SU-DHL-6 (cell line): ENCODE results near the gene CKAP2L.

Source experiments
- H2AFZ ChIP-seq: fragments of 200-600 bp; sonication (generic); 2 replicates; pipeline ENCODE4 v1.6.1; 2014; ENCODE audit warnings: low read depth, mild to moderate bottlenecking, moderate library complexity, mixed read lengths, antibody characterized with exemption, low read length; ENCODE audit not compliant: severe bottlenecking
- H3F3A ChIP-seq: fragments of 200-600 bp; shearing (Covaris generic); 2 replicates; pipeline ENCODE4 v1.6.0; 2016; ENCODE audit warnings: antibody characterized with exemption, mild to moderate bottlenecking; ENCODE audit not compliant: insufficient read depth
- H3K27ac ChIP-seq: fragments of 200-600 bp; sonication (generic); 2 replicates; pipeline ENCODE4 v1.5.1; 2016; ENCODE audit warnings: low read depth, mild to moderate bottlenecking, low read length, moderate library complexity, mixed read lengths
- H3K27me3 ChIP-seq: fragments of 200-600 bp; sonication (generic), shearing (Covaris generic); 2 replicates; pipeline ENCODE4 v1.6.0; 2014; ENCODE audit warnings: mild to moderate bottlenecking, low read length
- H3K36me3 ChIP-seq: fragments of 200-600 bp; sonication (generic); 2 replicates; pipeline ENCODE4 v1.6.1; 2014; ENCODE audit warnings: mild to moderate bottlenecking, low read length, mixed read lengths
- H3K4me2 ChIP-seq: fragments of 300-600, 200-600 bp; shearing (Covaris generic), sonication (generic); 2 replicates; pipeline ENCODE4 v1.6.0; 2014; ENCODE audit warnings: low read length, low read depth, mild to moderate bottlenecking; ENCODE audit not compliant: poor library complexity, severe bottlenecking
- H3K4me3 ChIP-seq: fragments of 200-600 bp; sonication (generic); 2 replicates; pipeline ENCODE4 v1.5.1; 2014; ENCODE audit warnings: antibody characterized with exemption, low read length, mild to moderate bottlenecking, mixed read lengths; ENCODE audit not compliant: insufficient read depth, poor library complexity, severe bottlenecking
- H3K79me2 ChIP-seq: fragments of 200-600 bp; sonication (generic); 2 replicates; pipeline ENCODE4 v1.6.1; 2014; ENCODE audit warnings: mild to moderate bottlenecking, low read length, moderate library complexity; ENCODE audit not compliant: insufficient read depth
- H3K9ac ChIP-seq: fragments of 200-600 bp; sonication (generic); 2 replicates; pipeline ENCODE4 v1.7.0; 2014; ENCODE audit warnings: mild to moderate bottlenecking, low read length
- H3K9me2 ChIP-seq: fragments of 200-600 bp; sonication (generic); replicated peaks from 2 replicates; pipeline ENCODE4 v1.6.1; 2014; ENCODE audit warnings: low read length; ENCODE audit not compliant: insufficient read depth
- H3K9me3 ChIP-seq: fragments of 200-600 bp; sonication (generic); 2 replicates; pipeline ENCODE4 v1.6.1; 2014; ENCODE audit warnings: low read length, mixed read lengths; ENCODE audit not compliant: insufficient read depth
- H4K20me1 ChIP-seq: fragments of 200-600 bp; sonication (generic); 2 replicates; pipeline ENCODE4 v1.6.1; 2014; ENCODE audit warnings: low read depth, mild to moderate bottlenecking, antibody characterized with exemption, low read length, moderate library complexity, mixed read lengths
- EZH2phosphoT487 ChIP-seq: fragments of 200-600 bp; sonication (generic), shearing (Covaris generic); conservative IDR thresholded peaks from 2 replicates; pipeline ENCODE4 v1.6.1; 2018; ENCODE audit warnings: mild to moderate bottlenecking, antibody characterized with exemption, low read length, moderate library complexity, mixed read lengths
- TF ChIP-seq, protein P1 (sequence below): fragments of 200-600 bp; sonication (generic); IDR thresholded peaks from one replicate; pipeline ENCODE4 v1.5.1; 2017; ENCODE audit warnings: antibody characterized with exemption, mild to moderate bottlenecking, low read length, moderate library complexity; ENCODE audit not compliant: insufficient read depth, poor library complexity, severe bottlenecking

Gene CKAP2L

DNA sequence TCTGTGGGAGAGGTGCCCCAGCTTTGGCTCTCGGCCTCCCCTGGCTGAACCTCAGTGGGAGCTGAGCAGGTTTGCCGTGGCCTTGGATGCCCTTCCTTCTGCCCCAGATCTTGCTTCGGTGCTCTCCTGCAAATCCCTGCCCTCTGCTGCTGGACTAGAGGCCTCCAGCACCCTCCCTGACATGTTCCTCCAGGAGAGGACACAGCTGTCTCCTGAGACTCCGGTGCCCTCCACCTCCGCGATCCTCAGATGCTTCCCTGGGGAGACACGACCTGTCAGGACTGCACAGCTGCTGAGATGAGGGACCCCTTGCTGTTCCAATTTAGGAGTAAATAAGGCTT is 50.9 kb downstream of the CKAP2L start:
- no peak overlapping the region for H3K4me3 ChIP-seq
- no peak for TF ChIP-seq EZH2phosphoT487
- TF ChIP-seq, protein P1, sequence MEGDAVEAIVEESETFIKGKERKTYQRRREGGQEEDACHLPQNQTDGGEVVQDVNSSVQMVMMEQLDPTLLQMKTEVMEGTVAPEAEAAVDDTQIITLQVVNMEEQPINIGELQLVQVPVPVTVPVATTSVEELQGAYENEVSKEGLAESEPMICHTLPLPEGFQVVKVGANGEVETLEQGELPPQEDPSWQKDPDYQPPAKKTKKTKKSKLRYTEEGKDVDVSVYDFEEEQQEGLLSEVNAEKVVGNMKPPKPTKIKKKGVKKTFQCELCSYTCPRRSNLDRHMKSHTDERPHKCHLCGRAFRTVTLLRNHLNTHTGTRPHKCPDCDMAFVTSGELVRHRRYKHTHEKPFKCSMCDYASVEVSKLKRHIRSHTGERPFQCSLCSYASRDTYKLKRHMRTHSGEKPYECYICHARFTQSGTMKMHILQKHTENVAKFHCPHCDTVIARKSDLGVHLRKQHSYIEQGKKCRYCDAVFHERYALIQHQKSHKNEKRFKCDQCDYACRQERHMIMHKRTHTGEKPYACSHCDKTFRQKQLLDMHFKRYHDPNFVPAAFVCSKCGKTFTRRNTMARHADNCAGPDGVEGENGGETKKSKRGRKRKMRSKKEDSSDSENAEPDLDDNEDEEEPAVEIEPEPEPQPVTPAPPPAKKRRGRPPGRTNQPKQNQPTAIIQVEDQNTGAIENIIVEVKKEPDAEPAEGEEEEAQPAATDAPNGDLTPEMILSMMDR = no peak
- H3K79me2 ChIP-seq = no peaks in the 10 kb centered on the region
- no peak overlapping the region for H3K4me2 ChIP-seq
- H2AFZ ChIP-seq = no peak overlapping the region
- no peaks in the 10 kb centered on the region for H3K27me3 ChIP-seq
- no peak overlapping the region for H3K27ac ChIP-seq
- H3K9ac ChIP-seq = no peak overlapping the region
- H3K9me2 ChIP-seq = no peaks in the 10 kb centered on the region
- H3K9me3 ChIP-seq = no peaks in the 10 kb centered on the region
- no peaks in the 10 kb centered on the region for H3F3A ChIP-seq
- H3K36me3 ChIP-seq = no peaks in the 10 kb centered on the region
- H4K20me1 ChIP-seq = no peaks in the 10 kb centered on the region

- Histone ChIP-seq H3K27me3 (no peaks in the 10 kb centered on the region), H3K4me3 (no peak overlapping the region), H3K9me2 (no peaks in the 10 kb centered on the region), H3K9me3 (no peaks in the 10 kb centered on the region), H3K27ac (no peak overlapping the region), H3K79me2 (no peaks in the 10 kb centered on the region), H3K36me3 (no peaks in the 10 kb centered on the region), H4K20me1 (no peaks in the 10 kb centered on the region), H3F3A (no peaks in the 10 kb centered on the region), H2AFZ (no peak overlapping the region), H3K9ac (no peak overlapping the region), H3K4me2 (no peak overlapping the region)
- TF ChIP-seq, protein P1 = no peak
- no peak for TF ChIP-seq EZH2phosphoT487
These were observed 51.4 kb downstream of the CKAP2L start for GRCh38 chr2:112712903-112713584.

DNA sequence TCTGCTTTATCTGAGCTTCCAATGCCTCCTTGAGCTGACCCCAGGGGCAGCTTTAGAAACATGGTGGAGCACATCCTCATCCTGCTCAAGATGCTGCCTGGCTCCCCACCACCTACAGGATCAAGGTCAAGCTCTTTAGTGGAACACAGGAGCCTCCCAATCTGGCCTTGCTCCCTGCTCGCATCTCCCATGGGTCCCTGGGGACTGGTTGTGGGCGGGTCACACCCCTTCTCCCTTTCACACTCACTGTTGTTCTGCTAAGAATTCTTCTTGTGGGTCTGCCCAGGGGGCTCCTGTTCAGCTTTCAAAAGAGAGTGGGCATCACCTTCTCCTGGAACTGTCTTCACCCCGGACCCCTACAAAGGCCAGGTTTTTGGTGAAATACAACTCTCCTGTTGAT is 51.9 kb downstream of the CKAP2L start:
- H3K27me3 ChIP-seq = no peaks in the 10 kb centered on the region
- no peaks in the 10 kb centered on the region for H3K9me3 ChIP-seq
- H3K4me3 ChIP-seq = no peak overlapping the region
- H3F3A ChIP-seq = no peaks in the 10 kb centered on the region
- no peak overlapping the region for H2AFZ ChIP-seq
- no peaks in the 10 kb centered on the region for H3K36me3 ChIP-seq
- no peak for TF ChIP-seq EZH2phosphoT487
- TF ChIP-seq, protein P1 = no peak
- no peak overlapping the region for H3K27ac ChIP-seq
- H3K79me2 ChIP-seq = no peaks in the 10 kb centered on the region
- H4K20me1 ChIP-seq = no peaks in the 10 kb centered on the region
- no peak overlapping the region for H3K9ac ChIP-seq
- no peaks in the 10 kb centered on the region for H3K9me2 ChIP-seq
- H3K4me2 ChIP-seq = no peak overlapping the region
